ENCODE results near the gene FIP1L1. TPM values are rescaled to one million over a fixed set of nuclear protein-coding genes. Genes with fewer than 3 reads are reported as not detected.
A peak's percentile ranks its signal among the peaks of the same experiment; 100 is the strongest.

FIP1L1 gene
- total and polyA plus RNA-seq, 7 donors, result 23.5 to 49.6 (median 28.2) TPM

GRCh38 chr4:53441564-53441963 lies 64.1 kb downstream of the FIP1L1 start:
- intact Hi-C loops (cut with DNase I), result no loop called here
- DNase-seq (no peak), ATAC-seq (no peak)
- 79 to 86% (median 81%) methylated on average over 1 of the region's 1 CpG for WGBS, 3 donors
- Histone ChIP-seq H3K4me3 (no peak overlapping the region), H3K4me1 (no peaks in the 10 kb centered on the region), H3K9me3 (no peaks in the 10 kb centered on the region), H3K27ac (no peak overlapping the region), H3K36me3 (ENCODE audit: insufficient read depth in 1 of 2, low read depth in 1 of 2) (peaks cover 0 to 34% of the 10 kb centered on the region in 2 donors), H3K27me3 (ENCODE audit: insufficient read depth in 3 of 3, low read length in 2 of 3) (no peaks in the 10 kb centered on the region)
- no peak for TF ChIP-seq CTCF (IDR thresholded peaks at IDR 0.05)

GRCh38 chr4:53444954-53445353 lies 67.5 kb downstream of the FIP1L1 start:
- Histone ChIP-seq H3K4me3 (no peak overlapping the region), H3K27me3 (ENCODE audit: insufficient read depth in 3 of 3, low read length in 2 of 3) (no peaks in the 10 kb centered on the region), H3K36me3 (ENCODE audit: insufficient read depth in 1 of 2, low read depth in 1 of 2) (peaks cover 0 to 34% of the 10 kb centered on the region in 2 donors), H3K4me1 (no peaks in the 10 kb centered on the region), H3K9me3 (no peaks in the 10 kb centered on the region), H3K27ac (no peak overlapping the region)
- ATAC-seq (no peak), DNase-seq (no peak)
- intact Hi-C loops (cut with DNase I), result no loop called here
- WGBS, 3 donors, result 95 to 100% (median 97%) methylated on average over 2 of the region's 2 CpGs
- TF ChIP-seq CTCF (IDR thresholded peaks at IDR 0.05), result no peak

- no peak overlapping the region for H3K4me3 ChIP-seq
- no peak for TF ChIP-seq CTCF (IDR thresholded peaks at IDR 0.05)
- WGBS, 3 donors, result 69 to 85% (median 78%) methylated on average over 3 of the region's 3 CpGs
- no peak for DNase-seq
- no peak overlapping the region for H3K27ac ChIP-seq
- intact Hi-C loops (cut with DNase I), result no loop called here
- H3K9me3 ChIP-seq, result no peaks in the 10 kb centered on the region
- ATAC-seq, result no peak
- no peaks in the 10 kb centered on the region for H3K27me3 ChIP-seq (ENCODE audit: insufficient read depth in 3 of 3, low read length in 2 of 3)
- peaks cover 4% of the 10 kb centered on the region for H3K4me1 ChIP-seq
- H3K36me3 ChIP-seq (ENCODE audit: insufficient read depth in 1 of 2, low read depth in 1 of 2), result peaks cover 0 to 31% of the 10 kb centered on the region in 2 donors
These were observed 73.3 kb downstream of the FIP1L1 start for GRCh38 chr4:53450773-53451172.

- Histone ChIP-seq H3K27ac (peak overlapping the region; percentile 6), H3K27me3 (ENCODE audit: insufficient read depth in 3 of 3, low read length in 2 of 3) (no peaks in the 10 kb centered on the region), H3K4me3 (no peak overlapping the region), H3K4me1 (peaks cover 4% of the 10 kb centered on the region), H3K9me3 (no peaks in the 10 kb centered on the region), H3K36me3 (ENCODE audit: insufficient read depth in 1 of 2, low read depth in 1 of 2) (peaks cover 0 to 56% of the 10 kb centered on the region in 2 donors)
- intact Hi-C loops (cut with DNase I), result no loop called here
- TF ChIP-seq CTCF (IDR thresholded peaks at IDR 0.05), result no peak
- no peak for DNase-seq
- peak; percentile 42 to 65 (median 58) for ATAC-seq
- WGBS, 3 donors, result 35 to 54% (median 40%) methylated on average over 2 of the region's 2 CpGs
These were observed 75.9 kb downstream of the FIP1L1 start for GRCh38 chr4:53453385-53453784.

- DNase-seq, result no peak
- WGBS, 3 donors, result 94 to 97% (median 95%) methylated on average over 3 of the region's 3 CpGs
- no peaks in the 10 kb centered on the region for H3K9me3 ChIP-seq
- no peak for TF ChIP-seq CTCF (IDR thresholded peaks at IDR 0.05)
- peaks cover 4% of the 10 kb centered on the region for H3K4me1 ChIP-seq
- H3K36me3 ChIP-seq (ENCODE audit: insufficient read depth in 1 of 2, low read depth in 1 of 2), result peaks cover 2 to 79% of the 10 kb centered on the region in 2 donors
- no peaks in the 10 kb centered on the region for H3K27me3 ChIP-seq (ENCODE audit: insufficient read depth in 3 of 3, low read length in 2 of 3)
- intact Hi-C loops (cut with DNase I), result no loop called here
- no peak overlapping the region for H3K4me3 ChIP-seq
- H3K27ac ChIP-seq, result no peak overlapping the region
- ATAC-seq, result no peak
These were observed 78.3 kb downstream of the FIP1L1 start for GRCh38 chr4:53455766-53456165.
